Measurements from ENCODE around the gene TPD52L1. TPM values are rescaled to one million over a fixed set of nuclear protein-coding genes. Genes with fewer than 3 reads are reported as not detected.

Gene TPD52L1
- total and polyA plus RNA-seq, 4 donors = 15.6 to 43.5 (median 16.7) TPM

GRCh38 chr6:125155344-125155743 is 1.8 kb downstream of the TPD52L1 start:
- Histone ChIP-seq H3K27me3 (ENCODE audit: control insufficient read depth in 3 of 3, insufficient read depth in 3 of 3, low read length in 2 of 3) (peaks cover 0 to 3% (median 0%) of the 10 kb centered on the region in 3 donors), H3K27ac (ENCODE audit: low read depth in 1 of 2, low read length in 1 of 2) (no peak overlapping the region), H3K4me3 (no peak overlapping the region), H3K9ac (ENCODE audit: insufficient read depth in 1 of 2, low read length in 2 of 2) (no peak overlapping the region), H3K9me3 (ENCODE audit: control insufficient read depth in 4 of 4, insufficient read depth in 3 of 4, low read length in 3 of 4) (no peaks in the 10 kb centered on the region), H3K36me3 (ENCODE audit: control insufficient read depth in 4 of 4, insufficient read depth in 4 of 4, low read length in 4 of 4) (no peaks in the 10 kb centered on the region), H3K4me1 (ENCODE audit: control insufficient read depth in 5 of 5, insufficient read depth in 5 of 5, low read length in 5 of 5) (peaks cover 0 to 13% (median 0%) of the 10 kb centered on the region in 5 donors)
- no peak for ATAC-seq (ENCODE audit: insufficient read depth, low FRiP score)
- TF ChIP-seq, protein P1, sequence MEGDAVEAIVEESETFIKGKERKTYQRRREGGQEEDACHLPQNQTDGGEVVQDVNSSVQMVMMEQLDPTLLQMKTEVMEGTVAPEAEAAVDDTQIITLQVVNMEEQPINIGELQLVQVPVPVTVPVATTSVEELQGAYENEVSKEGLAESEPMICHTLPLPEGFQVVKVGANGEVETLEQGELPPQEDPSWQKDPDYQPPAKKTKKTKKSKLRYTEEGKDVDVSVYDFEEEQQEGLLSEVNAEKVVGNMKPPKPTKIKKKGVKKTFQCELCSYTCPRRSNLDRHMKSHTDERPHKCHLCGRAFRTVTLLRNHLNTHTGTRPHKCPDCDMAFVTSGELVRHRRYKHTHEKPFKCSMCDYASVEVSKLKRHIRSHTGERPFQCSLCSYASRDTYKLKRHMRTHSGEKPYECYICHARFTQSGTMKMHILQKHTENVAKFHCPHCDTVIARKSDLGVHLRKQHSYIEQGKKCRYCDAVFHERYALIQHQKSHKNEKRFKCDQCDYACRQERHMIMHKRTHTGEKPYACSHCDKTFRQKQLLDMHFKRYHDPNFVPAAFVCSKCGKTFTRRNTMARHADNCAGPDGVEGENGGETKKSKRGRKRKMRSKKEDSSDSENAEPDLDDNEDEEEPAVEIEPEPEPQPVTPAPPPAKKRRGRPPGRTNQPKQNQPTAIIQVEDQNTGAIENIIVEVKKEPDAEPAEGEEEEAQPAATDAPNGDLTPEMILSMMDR (IDR thresholded peaks at IDR 0.05; ENCODE audit: control extremely low read depth, extremely low read depth) = no peak
- 96 to 98% methylated on average over 2 of the region's 2 CpGs for WGBS, 2 donors
- no peak for DNase-seq

DNA sequence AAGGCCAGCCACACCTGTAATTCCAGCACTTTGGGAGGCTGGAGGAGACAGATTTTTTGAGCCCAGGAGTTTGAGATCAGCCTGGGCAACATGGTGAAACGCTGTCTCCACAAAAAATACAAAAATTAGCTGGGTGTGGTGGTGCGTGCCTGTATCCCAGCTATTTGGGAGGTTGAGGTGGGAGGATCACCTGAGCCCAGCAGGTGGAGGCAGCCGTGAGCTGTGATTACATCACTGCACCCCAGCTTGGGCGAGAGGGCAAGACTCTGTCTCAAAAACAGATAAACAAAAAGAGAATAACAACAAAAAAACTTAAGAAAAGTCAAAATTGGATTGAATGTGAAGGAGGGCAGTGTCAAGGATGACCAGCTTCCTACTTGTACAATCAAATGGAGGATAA is 2.9 kb downstream of the TPD52L1 start:
- H3K27ac ChIP-seq (ENCODE audit: low read depth in 1 of 2, low read length in 1 of 2) = no peak overlapping the region
- ATAC-seq (ENCODE audit: insufficient read depth, low FRiP score) (no peak), DNase-seq (no peak)
- H3K36me3 ChIP-seq (ENCODE audit: control insufficient read depth in 4 of 4, insufficient read depth in 4 of 4, low read length in 4 of 4) = no peaks in the 10 kb centered on the region
- no peaks in the 10 kb centered on the region for H3K9me3 ChIP-seq (ENCODE audit: control insufficient read depth in 4 of 4, insufficient read depth in 3 of 4, low read length in 3 of 4)
- H3K27me3 ChIP-seq (ENCODE audit: control insufficient read depth in 3 of 3, insufficient read depth in 3 of 3, low read length in 2 of 3) = peaks cover 0 to 3% (median 0%) of the 10 kb centered on the region in 3 donors
- TF ChIP-seq, protein P1 (IDR thresholded peaks at IDR 0.05; ENCODE audit: control extremely low read depth, extremely low read depth) = no peak
- H3K4me3 ChIP-seq = no peak overlapping the region
- H3K9ac ChIP-seq (ENCODE audit: insufficient read depth in 1 of 2, low read length in 2 of 2) = no peak overlapping the region
- 86 to 93% methylated on average over 4 of the region's 4 CpGs for WGBS, 2 donors
- peaks cover 0 to 13% (median 0%) of the 10 kb centered on the region in 5 donors for H3K4me1 ChIP-seq (ENCODE audit: control insufficient read depth in 5 of 5, insufficient read depth in 5 of 5, low read length in 5 of 5)

DNA sequence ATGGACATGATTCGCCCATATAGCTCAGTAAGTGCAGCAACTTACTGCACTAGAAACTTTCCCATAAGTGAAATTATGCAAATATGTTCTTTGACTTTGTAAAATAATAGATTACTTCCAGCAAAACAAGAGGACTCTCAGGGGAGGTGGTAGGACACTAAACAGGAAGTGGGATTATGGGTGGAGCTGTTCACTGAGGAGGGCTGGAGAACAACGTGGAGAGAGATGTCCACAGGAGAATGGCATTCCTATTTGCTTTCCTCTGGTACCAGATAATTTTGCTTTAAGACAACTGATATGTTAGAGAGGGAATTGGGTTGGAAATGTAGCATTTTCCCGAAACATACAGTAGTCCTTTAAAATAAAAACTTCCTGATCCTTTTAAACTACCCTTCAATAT is 3.7 kb downstream of the TPD52L1 start:
- Histone ChIP-seq H3K27ac (ENCODE audit: low read depth in 1 of 2, low read length in 1 of 2) (no peak overlapping the region), H3K4me1 (ENCODE audit: control insufficient read depth in 5 of 5, insufficient read depth in 5 of 5, low read length in 5 of 5) (peaks cover 0 to 13% (median 0%) of the 10 kb centered on the region in 5 donors)

More for the DNA sequence above, 3.7 kb downstream of the TPD52L1 start:
- Histone ChIP-seq H3K9ac (ENCODE audit: insufficient read depth in 1 of 2, low read length in 2 of 2) (no peak overlapping the region), H3K9me3 (ENCODE audit: control insufficient read depth in 4 of 4, insufficient read depth in 3 of 4, low read length in 3 of 4) (no peaks in the 10 kb centered on the region), H3K27me3 (ENCODE audit: control insufficient read depth in 3 of 3, insufficient read depth in 3 of 3, low read length in 2 of 3) (peaks cover 0 to 3% (median 0%) of the 10 kb centered on the region in 3 donors), H3K4me3 (no peak overlapping the region), H3K36me3 (ENCODE audit: control insufficient read depth in 4 of 4, insufficient read depth in 4 of 4, low read length in 4 of 4) (no peaks in the 10 kb centered on the region)
- WGBS, 2 donors = 63 to 66% methylated on average over 3 of the region's 3 CpGs
- TF ChIP-seq, protein P1 (IDR thresholded peaks at IDR 0.05; ENCODE audit: control extremely low read depth, extremely low read depth) = no peak
- ATAC-seq (ENCODE audit: insufficient read depth, low FRiP score) (no peak), DNase-seq (no peak)

All from lung (tissue), 12 donors.